Superior temporal gyrus (tissue), 1 donor: ENCODE results near the gene PRSS48.
"Not testable (repeated sequence)": the region's sequence is repeated elsewhere in the genome, so short reads cannot be mapped to it uniquely, and the experiment has no call there.

Experiments used
- DNase-seq: peaks from one replicate; pipeline ENCODE4 v3.0.0-alpha.2; 2016; ENCODE audit errors: extremely low spot score

PRSS48 gene

GRCh38 chr4:151316645-151317044, 39.7 kb downstream of the PRSS48 start:
- DNase-seq: no peak

GRCh38 chr4:151318307-151319006, 41.5 kb downstream of the PRSS48 start:
- no peak for DNase-seq

- no peak for DNase-seq
Observed at GRCh38 chr4:151319490-151319889, 42.5 kb downstream of the PRSS48 start.

- no peak for DNase-seq
Observed at GRCh38 chr4:151321586-151321985, 44.6 kb downstream of the PRSS48 start.

GRCh38 chr4:151322161-151322560, 45.2 kb downstream of the PRSS48 start:
- not testable (repeated sequence) for DNase-seq

- DNase-seq: no peak
Observed at GRCh38 chr4:151322570-151322969, 45.6 kb downstream of the PRSS48 start.

GRCh38 chr4:151323667-151324066, 46.7 kb downstream of the PRSS48 start:
- DNase-seq: peak; percentile 53

GRCh38 chr4:151324124-151324751, 47.3 kb downstream of the PRSS48 start:
- peak; percentile 69 for DNase-seq

GRCh38 chr4:151324752-151325110, 47.8 kb downstream of the PRSS48 start:
- DNase-seq: no peak

GRCh38 chr4:151325111-151325948, 48.4 kb downstream of the PRSS48 start, which contains the start of gene SH3D19:
Gene SH3D19, minus strand, starts transcription at chr4:151325605. Its CDS starts 253 bp downstream, at chr4:151325352.
- no peak for DNase-seq

- DNase-seq: no peak
Observed at GRCh38 chr4:151325949-151326246, 48.9 kb downstream of the PRSS48 start.

GRCh38 chr4:151329217-151330007, 52.5 kb downstream of the PRSS48 start:
- DNase-seq: no peak

- no peak for DNase-seq
Observed at GRCh38 chr4:151331276-151332042, 54.5 kb downstream of the PRSS48 start.

- DNase-seq: no peak
Observed at GRCh38 chr4:151339467-151339866, 62.5 kb downstream of the PRSS48 start.

GRCh38 chr4:151340751-151341385, 63.9 kb downstream of the PRSS48 start:
- DNase-seq: no peak
